GM19023 (cell line): Measurements from ENCODE around the gene NEO1.
"Not testable (repeated sequence)": the region's sequence is repeated elsewhere in the genome, so short reads cannot be mapped to it uniquely, and the experiment has no call there.

Experiments used
- ATAC-seq: cut with Tn5 transposase; IDR thresholded peaks from one replicate; pipeline ENCODE4 v1.9.1; 2021; ENCODE audit warnings: mild to moderate bottlenecking, moderate library complexity; ENCODE audit not compliant: unreplicated experiment

Gene NEO1

DNA sequence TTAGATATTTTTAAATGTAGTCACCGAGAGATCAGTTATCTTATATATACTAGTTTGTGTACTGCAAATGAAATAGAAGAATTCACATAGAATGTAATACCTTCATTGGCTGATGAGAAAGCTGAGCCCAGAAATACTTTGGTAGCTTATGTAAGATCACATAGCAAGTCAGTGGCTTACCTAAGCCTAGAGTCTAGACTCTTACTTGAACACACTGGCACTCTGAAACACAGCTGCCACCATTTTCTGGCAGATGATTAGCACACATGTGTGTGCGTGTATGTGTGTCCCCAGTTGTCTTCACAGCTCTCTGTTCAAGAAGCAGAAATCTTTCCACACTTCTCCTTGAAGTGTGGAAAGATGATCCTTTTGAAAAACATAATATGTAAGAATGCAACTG, 124.3 kb downstream of the NEO1 start:
- ATAC-seq, result no peak

- no peak for ATAC-seq
Observed at GRCh38 chr15:73183071-73183470, 130.8 kb downstream of the NEO1 start.

DNA sequence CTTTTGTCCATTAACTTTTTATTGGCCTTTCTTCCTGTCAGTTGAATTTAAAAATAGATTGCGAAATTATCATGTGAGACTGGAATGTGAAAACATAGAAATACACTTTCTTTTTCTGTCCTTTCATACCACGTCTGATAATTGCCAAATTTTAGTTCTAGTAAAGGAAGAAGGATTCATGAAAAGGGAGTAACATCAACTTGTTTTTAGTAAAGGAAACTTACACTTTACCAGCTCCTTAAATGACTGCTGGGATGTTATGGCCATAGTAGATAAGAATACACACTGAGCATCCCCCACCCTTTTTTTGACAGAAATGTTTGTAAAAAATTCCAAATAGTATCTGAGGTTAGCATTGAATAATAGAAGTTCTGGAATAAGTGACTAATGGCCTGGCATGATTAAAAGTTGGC, 137.9 kb downstream of the NEO1 start:
- ATAC-seq, result no peak

- no peak for ATAC-seq
Observed at GRCh38 chr15:73195166-73195565, 142.9 kb downstream of the NEO1 start.

- ATAC-seq, result no peak
Observed at GRCh38 chr15:73196113-73196512, 143.8 kb downstream of the NEO1 start.

DNA sequence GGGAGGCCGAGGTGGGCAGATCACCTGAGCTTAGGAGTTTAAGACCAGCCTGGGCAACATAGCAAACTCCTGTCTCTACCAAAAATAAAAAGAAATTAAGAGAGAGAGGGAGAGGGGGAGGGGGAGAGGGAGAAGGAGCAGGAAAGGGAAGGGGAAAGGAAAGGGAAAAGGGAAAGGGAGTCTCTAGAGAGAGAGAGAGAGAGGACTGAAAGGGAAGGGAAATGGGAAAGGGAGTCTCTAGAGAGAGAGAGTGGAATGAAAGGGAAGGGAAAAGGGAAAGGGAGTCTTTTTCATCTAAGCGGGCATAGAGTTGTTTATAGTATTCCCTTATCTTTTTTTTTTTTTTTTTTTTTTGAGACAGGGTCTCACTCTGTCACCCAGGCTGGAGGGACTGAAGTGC, 148.1 kb downstream of the NEO1 start:
- ATAC-seq, result no peak

DNA sequence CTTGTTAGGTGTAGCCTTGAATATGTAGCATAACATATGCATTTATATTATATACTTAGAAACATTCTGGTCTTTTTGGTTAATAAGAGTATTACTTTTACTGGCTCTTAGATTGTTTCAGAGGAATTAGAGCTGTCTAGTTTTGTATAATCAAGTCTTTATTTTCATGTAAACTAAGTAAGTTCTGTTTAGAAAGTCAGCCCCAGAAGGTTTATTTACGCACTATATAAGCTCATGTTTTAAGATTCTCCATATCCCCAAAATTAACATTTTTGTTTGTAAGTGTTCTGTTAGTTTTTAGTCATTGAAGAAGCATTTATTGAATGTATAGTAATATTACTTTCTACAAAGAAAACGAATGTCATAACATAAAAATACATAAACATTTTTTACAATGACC, 158.4 kb downstream of the NEO1 start:
- no peak for ATAC-seq

DNA sequence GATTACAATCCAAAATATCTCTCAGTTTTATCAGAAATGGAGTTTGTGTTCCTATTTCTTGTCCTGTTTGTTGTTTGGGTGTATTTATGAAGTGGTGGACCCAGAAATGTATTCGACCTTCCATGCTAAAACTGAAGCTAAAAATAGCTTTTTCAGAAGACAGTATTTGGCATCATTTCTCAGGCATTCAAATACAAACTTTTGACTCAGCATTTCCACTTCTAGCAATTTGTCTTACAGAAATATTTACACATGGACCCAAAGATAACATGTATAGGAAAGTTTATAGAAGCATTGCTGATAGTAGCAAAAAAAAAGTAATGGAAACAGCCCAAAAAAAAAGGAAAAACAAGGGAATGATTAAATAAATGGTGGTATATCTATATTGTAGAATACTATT, 160.2 kb downstream of the NEO1 start:
- ATAC-seq, result no peak

DNA sequence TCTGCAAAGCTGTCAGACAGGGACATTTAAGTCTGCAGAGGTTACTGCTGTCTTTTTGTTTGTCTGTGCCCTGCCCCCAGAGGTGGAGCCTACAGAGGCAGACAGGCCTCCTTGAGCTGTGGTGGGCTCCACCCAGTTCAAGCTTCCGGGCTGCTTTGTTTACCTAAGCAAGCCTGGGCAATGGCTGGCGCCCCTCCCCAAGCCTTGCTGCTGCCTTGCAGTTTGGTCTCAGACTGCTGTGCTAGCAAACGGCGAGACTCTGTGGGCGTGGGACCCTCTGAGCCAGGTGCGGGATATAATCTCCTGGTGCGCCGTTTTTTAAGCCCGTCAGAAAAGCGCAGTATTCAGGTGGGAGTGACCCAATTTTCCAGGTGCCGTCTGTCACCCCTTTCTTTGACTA, 169.2 kb downstream of the NEO1 start:
- not testable (repeated sequence) for ATAC-seq

DNA sequence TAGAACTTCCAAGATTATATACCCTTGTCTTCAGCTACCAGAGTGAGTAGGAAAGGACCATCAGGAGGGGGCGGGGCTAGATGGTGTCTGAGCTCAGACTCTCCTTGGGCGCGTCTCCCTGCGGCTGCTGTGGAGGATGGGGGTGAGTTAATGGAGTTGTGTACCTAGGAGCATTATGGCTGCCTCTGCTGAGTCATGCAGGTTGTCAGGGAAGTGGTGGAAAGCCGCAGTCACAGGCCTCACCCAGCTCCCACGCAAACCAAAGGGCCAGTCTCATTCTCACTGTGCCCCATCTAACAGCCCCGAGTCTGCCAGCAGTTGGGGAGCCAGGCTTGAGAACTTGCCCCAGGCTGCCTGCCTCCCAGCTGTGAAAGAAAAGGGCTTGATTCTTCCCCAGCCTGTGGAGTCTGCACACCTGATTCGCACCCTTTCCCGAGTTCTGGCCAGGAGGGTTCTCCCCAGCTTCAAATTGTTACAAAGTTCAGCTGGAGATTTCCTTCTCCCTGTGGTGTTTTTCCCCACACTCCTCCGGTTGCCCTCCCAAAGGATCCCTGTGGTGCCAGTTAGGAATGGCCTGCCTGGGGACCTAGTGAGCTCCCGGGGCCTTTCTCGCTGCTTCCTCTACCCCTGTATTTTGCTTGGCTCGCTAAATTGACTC, 173.2 kb downstream of the NEO1 start:
- ATAC-seq, result no peak

- no peak for ATAC-seq
Observed at GRCh38 chr15:73226093-73226814, 174.0 kb downstream of the NEO1 start.

DNA sequence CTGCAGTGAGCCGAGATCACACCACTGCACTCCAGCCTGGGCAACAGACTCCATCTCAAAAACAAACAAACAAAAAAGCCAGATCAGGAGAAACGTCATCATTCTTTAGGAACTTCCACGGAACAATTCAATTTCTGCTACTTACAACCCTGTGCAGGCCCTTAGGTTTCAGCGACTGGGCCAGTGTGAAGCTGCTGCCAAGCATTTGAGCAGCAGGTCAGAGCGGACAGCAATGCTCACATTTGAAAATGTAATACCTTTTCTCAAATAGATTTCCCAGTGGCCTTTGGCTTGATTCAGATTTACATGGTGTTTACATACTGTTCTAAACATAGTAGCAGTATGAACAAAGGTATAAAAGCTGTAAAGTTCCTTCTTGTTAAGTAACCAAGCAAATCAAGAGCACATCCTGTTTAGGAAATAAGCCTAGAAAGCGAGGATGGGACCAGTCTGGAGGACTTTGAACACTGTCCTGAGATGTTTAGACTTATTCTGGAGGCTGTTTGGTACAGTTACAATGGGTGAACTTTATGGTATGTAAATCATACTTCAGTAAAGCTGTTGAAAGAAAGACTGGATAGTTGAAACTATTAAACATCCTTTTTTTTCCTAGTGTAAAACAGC, 175.3 kb downstream of the NEO1 start:
- ATAC-seq, result no peak

DNA sequence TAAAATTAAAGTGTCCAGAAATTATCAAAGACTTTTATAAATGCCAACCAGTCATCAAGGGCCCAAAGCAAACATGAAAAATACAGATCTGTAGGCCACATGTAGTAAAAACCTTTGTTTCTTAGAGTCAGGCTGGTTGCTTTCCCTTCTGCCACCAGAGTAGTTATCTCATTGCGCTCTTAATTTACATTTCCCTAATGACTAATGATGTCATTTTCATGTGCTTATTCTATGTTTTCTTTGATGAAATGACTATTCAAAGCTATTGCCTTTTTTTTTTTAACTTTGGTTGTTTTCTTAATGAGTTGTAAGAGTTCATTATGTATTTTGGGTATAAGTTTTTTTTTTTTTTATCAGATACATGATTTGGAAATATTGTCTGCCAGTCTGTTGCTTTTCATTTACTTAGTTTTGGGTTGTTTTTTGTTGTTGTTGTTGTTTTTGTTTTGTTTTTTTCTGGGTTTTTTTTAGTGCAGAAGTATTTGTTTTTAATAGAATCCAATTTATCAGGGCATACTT, 175.9 kb downstream of the NEO1 start:
- ATAC-seq, result no peak

DNA sequence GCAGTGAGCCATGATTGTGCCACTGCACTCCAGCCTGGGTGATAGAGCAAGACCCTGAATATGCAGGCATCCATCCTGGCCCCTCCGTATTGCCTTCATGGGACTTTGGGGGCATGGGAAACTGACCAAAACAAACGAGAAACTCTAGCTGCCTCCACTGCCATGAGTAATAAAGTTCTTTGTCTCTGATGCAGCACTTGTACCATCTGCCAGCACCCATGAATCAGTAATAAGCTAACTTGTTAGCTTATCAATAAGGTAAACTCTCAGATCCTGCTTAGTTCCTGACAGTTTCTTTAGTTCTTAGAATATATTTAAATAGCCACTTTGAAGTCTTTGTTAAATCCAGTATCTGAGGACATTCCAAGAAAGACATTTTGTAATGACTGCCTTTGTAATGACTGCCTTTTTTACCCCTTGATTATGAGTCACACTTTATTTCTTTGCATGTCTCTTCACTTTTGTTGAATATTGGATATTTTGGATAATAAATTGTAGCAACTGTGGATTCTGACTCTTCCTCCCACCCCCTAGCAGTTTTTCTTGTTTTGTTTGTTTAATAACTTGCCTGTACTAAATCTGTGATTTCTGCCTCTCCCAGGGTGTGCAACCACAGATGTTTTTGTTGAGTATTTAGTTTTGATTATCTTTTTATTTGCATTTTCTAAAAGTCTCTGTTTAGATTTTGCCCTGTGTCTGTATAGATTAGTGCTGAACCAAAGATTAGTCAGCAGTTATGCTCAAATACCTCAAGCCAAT, 179.6 kb downstream of the NEO1 start:
- no peak for ATAC-seq

- no peak for ATAC-seq
Observed at GRCh38 chr15:73232776-73233175, 180.5 kb downstream of the NEO1 start.

- no peak for ATAC-seq
Observed at GRCh38 chr15:73233623-73234022, 181.4 kb downstream of the NEO1 start.

GRCh38 chr15:73237910-73238309, 185.6 kb downstream of the NEO1 start:
- ATAC-seq, result no peak

- no peak for ATAC-seq
Observed at GRCh38 chr15:73239564-73240215, 187.4 kb downstream of the NEO1 start.

GRCh38 chr15:73240866-73241499, 188.7 kb downstream of the NEO1 start:
- no peak for ATAC-seq

DNA sequence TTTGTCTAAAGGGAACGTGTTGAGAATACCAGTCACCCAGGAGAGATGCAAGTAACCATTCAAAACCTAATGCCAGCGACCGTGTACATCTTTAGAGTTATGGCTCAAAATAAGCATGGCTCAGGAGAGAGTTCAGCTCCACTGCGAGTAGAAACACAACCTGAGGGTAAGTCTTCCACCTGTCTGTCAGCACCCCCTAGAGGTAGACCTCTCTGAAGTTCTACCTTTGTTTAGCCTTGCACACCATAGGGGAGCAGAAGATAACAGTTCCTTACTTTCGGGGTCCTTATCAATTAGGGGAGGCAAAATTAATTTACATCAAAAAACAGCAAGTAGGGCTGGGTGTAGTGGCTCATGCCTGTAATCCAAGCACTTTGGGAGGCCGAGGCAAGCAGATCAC, 192.1 kb downstream of the NEO1 start:
- no peak for ATAC-seq
